H1 (cell line): ENCODE data around the gene MOB3B. TPM values are rescaled to one million over a fixed set of nuclear protein-coding genes. Genes with fewer than 3 reads are reported as not detected.
A peak's percentile ranks its signal among the peaks of the same experiment; 100 is the strongest.

Experiments
- CTCF ChIA-PET: fragments of 300-600 bp; sonication (Branson Sonifier 250); formaldehyde crosslinking; loops from one replicate; lab custom pipeline; 2021; ENCODE audit not compliant: partially characterized antibody; lab: Charles Lee
- POLR2A ChIA-PET: fragments of 300-600 bp; sonication (Branson Sonifier 250); formaldehyde crosslinking; loops from one replicate; lab custom pipeline; 2021; ENCODE audit warnings: inconsistent platforms; ENCODE audit not compliant: partially characterized antibody; lab: Charles Lee
- DNase-seq, 2 experiments: peaks; one replicate each; pipeline versions ENCODE4 v3.0.0 to v3.0.0-alpha.2; 2010 to 2022; ENCODE audit warnings: low spot score in 2 of 2, low read depth in 1 of 2, mixed read lengths in 1 of 2
- FAIRE-seq: peaks from 2 replicates; lab custom pipeline; 2011; peaks lifted over from hg19 to GRCh38; lab: Jason Lieb, UNC
- H2AFZ ChIP-seq: 2 replicates; pipeline ENCODE4 v1.8.1; 2012; ENCODE audit warnings: low read length, inconsistent platforms
- H2AK5ac ChIP-seq: 2 replicates; pipeline ENCODE4 v1.6.1; 2013; ENCODE audit warnings: low read depth, low read length
- H2BK120ac ChIP-seq: replicated peaks from 2 replicates; pipeline ENCODE3; 2013; ENCODE audit warnings: low read depth, low read length, inconsistent platforms
- H2BK12ac ChIP-seq: 2 replicates; pipeline ENCODE4 v1.6.1; 2013; ENCODE audit warnings: low read depth, low read length
- H2BK15ac ChIP-seq: 2 replicates; pipeline ENCODE4 v1.6.1; 2013; ENCODE audit warnings: low read length
- H2BK20ac ChIP-seq: 2 replicates; pipeline ENCODE4 v1.6.1; 2013; ENCODE audit warnings: low read length
- H2BK5ac ChIP-seq: 2 replicates; pipeline ENCODE4 v1.6.1; 2013; ENCODE audit warnings: low read depth, low read length
- H3K14ac ChIP-seq: 2 replicates; pipeline ENCODE4 v1.6.1; 2013; ENCODE audit warnings: inconsistent platforms; ENCODE audit not compliant: insufficient read length
- H3K18ac ChIP-seq: 2 replicates; pipeline ENCODE4 v1.6.1; 2013; ENCODE audit warnings: low read length; ENCODE audit errors: extremely low read depth
- H3K23ac ChIP-seq: 2 replicates; pipeline ENCODE4 v1.6.1; 2013; ENCODE audit warnings: inconsistent platforms; ENCODE audit not compliant: insufficient read length
- H3K23me2 ChIP-seq: 2 replicates; pipeline ENCODE4 v1.6.1; 2013; ENCODE audit warnings: low read depth, low read length
- H3K27ac ChIP-seq: 2 replicates; pipeline ENCODE4 v1.6.1; 2011; ENCODE audit warnings: low read depth, low read length, inconsistent platforms
- H3K27me3 ChIP-seq, 4 experiments: replicated peaks in 1 of 4; 1 replicate in 1 of 4; 2 replicates in 3 of 4; pipeline versions ENCODE4 v1.6.1 to v1.8.1; 2011 to 2013; ENCODE audit warnings: low read length in 3 of 4, mild to moderate bottlenecking in 3 of 4, inconsistent platforms in 2 of 4, mixed read lengths in 2 of 4, moderate library complexity in 1 of 4; ENCODE audit not compliant: control insufficient read depth in 3 of 4, insufficient read depth in 3 of 4; ENCODE audit errors: extremely low read depth in 1 of 4
- H3K36me3 ChIP-seq, 4 experiments: 2 replicates each; pipeline versions ENCODE4 v1.6.1 to v1.8.1; 2011 to 2013; ENCODE audit warnings: mild to moderate bottlenecking in 4 of 4, low read length in 3 of 4, moderate library complexity in 2 of 4, control low read depth in 1 of 4, inconsistent platforms in 1 of 4; ENCODE audit not compliant: insufficient read depth in 4 of 4, control insufficient read depth in 2 of 4
- H3K4ac ChIP-seq: replicated peaks from 2 replicates; pipeline ENCODE3; 2013; ENCODE audit warnings: low read length, low read depth, mixed read lengths, inconsistent platforms; ENCODE audit not compliant: insufficient read length
- H3K4me1 ChIP-seq, 4 experiments: replicated peaks in 1 of 4; 1 replicate in 1 of 4; 2 replicates in 3 of 4; pipeline versions ENCODE4 v1.6.1 to v1.8.1; 2011 to 2013; ENCODE audit warnings: low read length in 3 of 4, inconsistent platforms in 2 of 4, mixed read lengths in 1 of 4; ENCODE audit not compliant: insufficient read depth in 4 of 4, control insufficient read depth in 3 of 4
- H3K4me2 ChIP-seq, 2 experiments: 2 replicates each; pipeline versions ENCODE4 v1.6.1 to v1.8.1; 2011 to 2013; ENCODE audit warnings: low read depth in 2 of 2, low read length in 2 of 2, control low read depth in 1 of 2, inconsistent platforms in 1 of 2, mild to moderate bottlenecking in 1 of 2; ENCODE audit not compliant: insufficient read depth in 1 of 2
- H3K4me3 ChIP-seq, 4 experiments: fragments of 200-600, 300-600 bp in 1 of 4; sonication (generic), shearing (Covaris generic), sonication (Bioruptor Twin) in 1 of 4; 2 replicates each; pipeline versions ENCODE4 v1.5.1 to v1.8.1; 2011 to 2016; ENCODE audit warnings: low read length in 4 of 4, low read depth in 3 of 4, control low read depth in 2 of 4, inconsistent platforms in 2 of 4, mild to moderate bottlenecking in 2 of 4, mixed read lengths in 1 of 4, moderate library complexity in 1 of 4; ENCODE audit not compliant: insufficient read depth in 2 of 4; ENCODE audit errors: extremely low read depth in 1 of 4
- H3K56ac ChIP-seq: replicated peaks from 2 replicates; pipeline ENCODE3; 2013; ENCODE audit warnings: low read depth, mild to moderate bottlenecking, mixed read lengths, low read length, inconsistent platforms; ENCODE audit not compliant: insufficient read length
- H3K79me1 ChIP-seq: 2 replicates; pipeline ENCODE4 v1.6.1; 2013; ENCODE audit warnings: low read depth, low read length, control low read depth
- H3K79me2 ChIP-seq, 2 experiments: 2 replicates each; pipeline versions ENCODE4 v1.6.1 to v1.8.1; 2012 to 2013; ENCODE audit warnings: low read length in 2 of 2, mild to moderate bottlenecking in 2 of 2, inconsistent platforms in 1 of 2; ENCODE audit not compliant: insufficient read depth in 2 of 2, control insufficient read depth in 1 of 2
- H3K9ac ChIP-seq, 4 experiments: replicated peaks in 1 of 4; 1 replicate in 1 of 4; 2 replicates in 3 of 4; pipeline versions ENCODE4 v1.6.1 to v1.8.1; 2011 to 2013; ENCODE audit warnings: low read depth in 3 of 4, low read length in 3 of 4, control low read depth in 2 of 4, mild to moderate bottlenecking in 2 of 4, moderate library complexity in 2 of 4, inconsistent platforms in 1 of 4; ENCODE audit errors: extremely low read depth in 1 of 4
- H3K9me3 ChIP-seq, 2 experiments: 2 replicates each; pipeline versions ENCODE4 v1.6.1 to v1.8.1; 2012 to 2013; ENCODE audit warnings: mild to moderate bottlenecking in 2 of 2, moderate library complexity in 2 of 2, control low read depth in 1 of 2, inconsistent platforms in 1 of 2, low read depth in 1 of 2, low read length in 1 of 2, mixed read lengths in 1 of 2; ENCODE audit not compliant: insufficient read depth in 2 of 2
- H4K20me1 ChIP-seq, 2 experiments: replicated peaks in 1 of 2; 2 replicates each; pipeline versions ENCODE3 to v1.8.1; 2011 to 2013; ENCODE audit warnings: inconsistent platforms in 2 of 2, low read length in 2 of 2, mild to moderate bottlenecking in 1 of 2; ENCODE audit not compliant: insufficient read depth in 2 of 2, control insufficient read depth in 1 of 2
- H4K5ac ChIP-seq: 2 replicates; pipeline ENCODE4 v1.6.1; 2013; ENCODE audit warnings: low read length, low read depth, mixed read lengths, inconsistent platforms; ENCODE audit not compliant: insufficient read length
- H4K8ac ChIP-seq: 2 replicates; pipeline ENCODE4 v1.8.0; 2013; ENCODE audit warnings: mild to moderate bottlenecking, moderate library complexity, low read length, inconsistent platforms; ENCODE audit not compliant: insufficient read depth; ENCODE audit errors: extremely low read depth
- H4K91ac ChIP-seq: replicated peaks from 2 replicates; pipeline ENCODE3; 2013; ENCODE audit warnings: low read length, mixed read lengths, inconsistent platforms; ENCODE audit not compliant: insufficient read length
- CEBPB ChIP-seq: IDR thresholded peaks from 2 replicates; pipeline ENCODE4 v1.6.1; 2012; ENCODE audit warnings: low read depth, low read length
- JUND ChIP-seq: IDR thresholded peaks from 2 replicates; pipeline ENCODE4 v1.6.1; 2011; ENCODE audit warnings: mild to moderate bottlenecking, improper control_type of control experiment, low read length
- RAD21 ChIP-seq, 2 experiments: IDR thresholded peaks in 1 of 2; conservative IDR thresholded peaks in 1 of 2; 2 replicates each; pipeline ENCODE4 v1.6.1; 2011; ENCODE audit warnings: low read depth in 2 of 2, low read length in 2 of 2, improper control_type of control experiment in 1 of 2, inconsistent platforms in 1 of 2, mild to moderate bottlenecking in 1 of 2, moderate library complexity in 1 of 2
- TAF1 ChIP-seq: IDR thresholded peaks from 2 replicates; pipeline ENCODE4 v1.6.1; 2011; ENCODE audit warnings: mild to moderate bottlenecking, low read depth, low read length
- TBP ChIP-seq: IDR thresholded peaks from 2 replicates; pipeline ENCODE4 v1.6.1; 2011; ENCODE audit warnings: low read depth, low read length, improper control_type of control experiment
- TCF12 ChIP-seq: IDR thresholded peaks from 2 replicates; pipeline ENCODE4 v1.6.1; 2011; ENCODE audit warnings: low read depth, mild to moderate bottlenecking, low read length
- ZNF274 ChIP-seq: IDR thresholded peaks from 2 replicates; pipeline ENCODE4 v1.7.0; 2012; ENCODE audit warnings: low read length, borderline replicate concordance; ENCODE audit errors: extremely low read depth
- WGBS, 2 experiments: shearing (Covaris generic) in 1 of 2; methylation state at CpG; one replicate each; pipeline versions ENCODE4 v1.1.6 to v1.1.7; 2013 to 2015; ENCODE audit warnings: low lambda C conversion rate in 2 of 2, mixed read lengths in 2 of 2, inconsistent platforms in 1 of 2, low coverage in 1 of 2, missing lambda C conversion rate in 1 of 2; ENCODE audit not compliant: insufficient replicate concordance in 2 of 2, insufficient coverage in 1 of 2, insufficient read length in 1 of 2; ENCODE audit errors: extremely low coverage in 1 of 2, missing lambda C conversion rate in 1 of 2; 5-methylcytosine and 5-hydroxymethylcytosine counted together
- polyA plus RNA-seq, 7 experiments: library from polyadenylated mRNA; depleted of rRNA in 3 of 7; stranded (reverse) in 5 of 7; unstranded in 2 of 7; fragments of >200 nt in 5 of 7; fragments of 200-250 nt in 2 of 7; gene quantifications; 1 replicate in 5 of 7; 2 replicates in 1 of 7; 4 replicates in 1 of 7; pipeline versions ENCODE4 v1.2.1 to v1.2.3, GENCODE V29; 2011 to 2013; ENCODE audit warnings: missing spikeins in 2 of 7, mixed read lengths in 2 of 7
- total RNA-seq: library from RNA; stranded (reverse); fragmentation: NEBNext Ultra II Directional; extraction: Animal tissue kit (Norgen Biotek cat#: 25700); gene quantifications from 2 replicates; pipeline ENCODE4 v1.2.1, GENCODE V29; 2021
- TF ChIP-seq, protein P1 (sequence below), 3 experiments: IDR thresholded peaks; 1 replicate in 2 of 3; 2 replicates in 1 of 3; pipeline versions ENCODE4 v1.5.1 to v1.6.1; 2011; ENCODE audit warnings: low read length in 3 of 3, mild to moderate bottlenecking in 3 of 3, inconsistent platforms in 2 of 3, low read depth in 1 of 3, moderate library complexity in 1 of 3; ENCODE audit not compliant: insufficient read depth in 1 of 3; ENCODE audit errors: control extremely low read depth in 1 of 3
- TF ChIP-seq, protein P2 (sequence below): IDR thresholded peaks from 2 replicates; pipeline ENCODE4 v1.6.1; 2012; ENCODE audit warnings: low read length, inconsistent platforms

The MOB3B gene
- total and polyA plus RNA-seq, 2 of the 8 experiments (the other 6 are each of a cell fraction or from before 2014, with no cell fraction given): 12.7 to 16.1 TPM

DNA sequence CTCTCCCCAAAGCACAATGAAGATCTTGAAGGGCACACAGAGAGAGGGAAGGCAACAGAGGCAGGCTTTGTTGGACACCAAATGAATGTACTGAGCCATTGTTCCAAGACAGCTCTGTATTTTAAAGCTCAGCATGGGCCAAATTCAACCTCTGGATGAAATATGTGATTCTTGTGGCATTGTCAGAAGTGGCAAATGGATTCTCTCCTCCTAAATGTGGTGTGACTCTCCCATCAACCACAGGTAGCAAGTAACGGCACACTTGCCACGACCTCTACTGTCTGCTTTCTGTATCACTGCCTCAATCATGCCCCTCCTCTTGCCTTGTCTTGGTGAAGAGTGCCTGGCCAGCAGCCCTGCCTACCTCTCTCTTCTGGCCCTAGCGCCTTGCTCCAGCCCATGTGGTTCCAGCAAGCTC is 6.1 kb upstream of the MOB3B start:
- H2BK15ac ChIP-seq: no peak overlapping the region
- CTCF ChIA-PET: interaction anchor here (0.6 to 4.6 kb wide), 35 partner anchors 8 to 559 kb away, joined by 3 to 48 read pairs (median 4); partner anchors contain the start of gene C9orf72
- no peaks in the 10 kb centered on the region for H4K20me1 ChIP-seq
- POLR2A ChIA-PET: interaction anchor here (0.7 kb wide), 1 partner anchor 84 kb away, joined by 3 read pairs; no protein-coding TSS in a partner anchor
- peak; percentile 95 for FAIRE-seq
- H3K56ac ChIP-seq: no peak overlapping the region
- H2BK12ac ChIP-seq: no peak overlapping the region
- no peak overlapping the region for H3K4ac ChIP-seq
- no peak overlapping the region for H2BK20ac ChIP-seq
- H3K23me2 ChIP-seq: no peaks in the 10 kb centered on the region; the same call in 1 of the 2 replicates
- no peak overlapping the region for H2AK5ac ChIP-seq
- H3K4me3 ChIP-seq: no peak overlapping the region
- no peak overlapping the region for H3K27ac ChIP-seq
- peaks cover 0 to 5% (median 0%) of the 10 kb centered on the region in 4 experiments; a peak in 2 of 7 replicates for H3K4me1 ChIP-seq
- H3K36me3 ChIP-seq: no peaks in the 10 kb centered on the region
- H4K91ac ChIP-seq: no peak overlapping the region
- peak in 1 of 2 experiments; percentile 54 for DNase-seq
- no peak overlapping the region for H3K23ac ChIP-seq
- no peak overlapping the region for H4K5ac ChIP-seq
- no peak overlapping the region for H3K18ac ChIP-seq
- no peaks in the 10 kb centered on the region for H3K79me2 ChIP-seq
- 0 out of 2 replicates have a peak overlapping the region, but pooled peaks have one; percentile 17 for H2BK5ac ChIP-seq
- 38% methylated on average over 3 of the region's 3 CpGs; no CpG with 5 or more reads in 1 of the 2 experiments for WGBS, 2 experiments
- no peaks in the 10 kb centered on the region for H3K27me3 ChIP-seq
- H3K14ac ChIP-seq: no peak overlapping the region
- H3K9ac ChIP-seq: no peak overlapping the region
- no peak overlapping the region for H2BK120ac ChIP-seq
- no peak overlapping the region for H4K8ac ChIP-seq
- H3K79me1 ChIP-seq: no peaks in the 10 kb centered on the region
- no peaks in the 10 kb centered on the region for H3K9me3 ChIP-seq
- H3K4me2 ChIP-seq: no peak overlapping the region
- H2AFZ ChIP-seq: no peak overlapping the region
- TF ChIP-seq, protein P1, sequence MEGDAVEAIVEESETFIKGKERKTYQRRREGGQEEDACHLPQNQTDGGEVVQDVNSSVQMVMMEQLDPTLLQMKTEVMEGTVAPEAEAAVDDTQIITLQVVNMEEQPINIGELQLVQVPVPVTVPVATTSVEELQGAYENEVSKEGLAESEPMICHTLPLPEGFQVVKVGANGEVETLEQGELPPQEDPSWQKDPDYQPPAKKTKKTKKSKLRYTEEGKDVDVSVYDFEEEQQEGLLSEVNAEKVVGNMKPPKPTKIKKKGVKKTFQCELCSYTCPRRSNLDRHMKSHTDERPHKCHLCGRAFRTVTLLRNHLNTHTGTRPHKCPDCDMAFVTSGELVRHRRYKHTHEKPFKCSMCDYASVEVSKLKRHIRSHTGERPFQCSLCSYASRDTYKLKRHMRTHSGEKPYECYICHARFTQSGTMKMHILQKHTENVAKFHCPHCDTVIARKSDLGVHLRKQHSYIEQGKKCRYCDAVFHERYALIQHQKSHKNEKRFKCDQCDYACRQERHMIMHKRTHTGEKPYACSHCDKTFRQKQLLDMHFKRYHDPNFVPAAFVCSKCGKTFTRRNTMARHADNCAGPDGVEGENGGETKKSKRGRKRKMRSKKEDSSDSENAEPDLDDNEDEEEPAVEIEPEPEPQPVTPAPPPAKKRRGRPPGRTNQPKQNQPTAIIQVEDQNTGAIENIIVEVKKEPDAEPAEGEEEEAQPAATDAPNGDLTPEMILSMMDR (IDR thresholded peaks at IDR 0.05; ENCODE audit: control extremely low read depth in 1 of 3, insufficient read depth in 1 of 3, low read depth in 1 of 3, low read length in 3 of 3): peak; percentile 72 to 87 (median 77)
- TF ChIP-seq JUND: no peak
- peak; percentile 76 to 78 for TF ChIP-seq RAD21 (IDR thresholded peaks at IDR 0.05 in 1 of 2, conservative IDR thresholded peaks at IDR 0.05 in 1 of 2; ENCODE audit: low read depth in 2 of 2, low read length in 2 of 2)
- TF ChIP-seq ZNF274: no peak
- TF ChIP-seq TBP: peak; percentile 20; the same call in 1 of the 2 replicates
- TF ChIP-seq, protein P2, sequence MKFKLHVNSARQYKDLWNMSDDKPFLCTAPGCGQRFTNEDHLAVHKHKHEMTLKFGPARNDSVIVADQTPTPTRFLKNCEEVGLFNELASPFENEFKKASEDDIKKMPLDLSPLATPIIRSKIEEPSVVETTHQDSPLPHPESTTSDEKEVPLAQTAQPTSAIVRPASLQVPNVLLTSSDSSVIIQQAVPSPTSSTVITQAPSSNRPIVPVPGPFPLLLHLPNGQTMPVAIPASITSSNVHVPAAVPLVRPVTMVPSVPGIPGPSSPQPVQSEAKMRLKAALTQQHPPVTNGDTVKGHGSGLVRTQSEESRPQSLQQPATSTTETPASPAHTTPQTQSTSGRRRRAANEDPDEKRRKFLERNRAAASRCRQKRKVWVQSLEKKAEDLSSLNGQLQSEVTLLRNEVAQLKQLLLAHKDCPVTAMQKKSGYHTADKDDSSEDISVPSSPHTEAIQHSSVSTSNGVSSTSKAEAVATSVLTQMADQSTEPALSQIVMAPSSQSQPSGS: no peak
- TF ChIP-seq TAF1: no peak
- TF ChIP-seq TCF12: no peak
- TF ChIP-seq CEBPB: no peak
